GM23248 (cell line): Measurements from ENCODE around the gene ARSG.

ENCODE experiments used
- EZH2 ChIP-seq: fragments of 200-600 bp; sonication (generic); IDR thresholded peaks from 2 replicates; pipeline ENCODE4 v1.6.1; 2018; ENCODE audit warnings: antibody characterized with exemption, mild to moderate bottlenecking; ENCODE audit not compliant: insufficient read depth, poor library complexity, severe bottlenecking
- EZH2phosphoT487 ChIP-seq: fragments of 200-600 bp; sonication (generic); IDR thresholded peaks from 2 replicates; pipeline ENCODE4 v1.6.1; 2018; ENCODE audit warnings: antibody characterized with exemption, moderate library complexity, mild to moderate bottlenecking, low read depth; ENCODE audit not compliant: insufficient read depth

DNA sequence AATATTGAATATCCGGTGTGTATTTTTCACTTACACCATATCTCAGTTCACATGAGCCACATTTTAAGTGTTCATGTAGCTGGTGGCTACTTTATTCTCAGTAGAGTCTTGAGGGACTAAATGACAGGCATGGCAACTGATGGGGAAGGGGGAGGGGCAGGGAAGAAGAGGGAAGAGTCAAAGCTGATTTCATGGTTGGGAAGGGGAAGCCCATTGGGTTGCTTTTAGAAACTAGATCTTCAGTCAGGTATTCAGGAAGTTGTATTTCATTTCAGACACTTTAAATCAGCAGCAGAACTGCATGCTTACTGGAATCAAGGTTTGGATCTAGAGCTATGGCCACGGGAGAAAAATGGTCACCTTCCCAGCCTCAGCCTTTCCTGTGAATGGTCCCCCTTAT is 168.9 kb downstream of the ARSG start:
- no peak for TF ChIP-seq EZH2phosphoT487
- no peak for TF ChIP-seq EZH2
